HG03457 (cell line): Measurements from ENCODE around the gene ELAVL1.
A peak's percentile ranks its signal among the peaks of the same experiment; 100 is the strongest.
"Not testable (repeated sequence)": the region's sequence is repeated elsewhere in the genome, so short reads cannot be mapped to it uniquely, and the experiment has no call there.

Experiments used
- ATAC-seq: cut with Tn5 transposase; IDR thresholded peaks from one replicate; pipeline ENCODE4 v1.9.1; 2021; ENCODE audit warnings: moderate number of reproducible peaks; ENCODE audit not compliant: unreplicated experiment

ELAVL1 gene

DNA sequence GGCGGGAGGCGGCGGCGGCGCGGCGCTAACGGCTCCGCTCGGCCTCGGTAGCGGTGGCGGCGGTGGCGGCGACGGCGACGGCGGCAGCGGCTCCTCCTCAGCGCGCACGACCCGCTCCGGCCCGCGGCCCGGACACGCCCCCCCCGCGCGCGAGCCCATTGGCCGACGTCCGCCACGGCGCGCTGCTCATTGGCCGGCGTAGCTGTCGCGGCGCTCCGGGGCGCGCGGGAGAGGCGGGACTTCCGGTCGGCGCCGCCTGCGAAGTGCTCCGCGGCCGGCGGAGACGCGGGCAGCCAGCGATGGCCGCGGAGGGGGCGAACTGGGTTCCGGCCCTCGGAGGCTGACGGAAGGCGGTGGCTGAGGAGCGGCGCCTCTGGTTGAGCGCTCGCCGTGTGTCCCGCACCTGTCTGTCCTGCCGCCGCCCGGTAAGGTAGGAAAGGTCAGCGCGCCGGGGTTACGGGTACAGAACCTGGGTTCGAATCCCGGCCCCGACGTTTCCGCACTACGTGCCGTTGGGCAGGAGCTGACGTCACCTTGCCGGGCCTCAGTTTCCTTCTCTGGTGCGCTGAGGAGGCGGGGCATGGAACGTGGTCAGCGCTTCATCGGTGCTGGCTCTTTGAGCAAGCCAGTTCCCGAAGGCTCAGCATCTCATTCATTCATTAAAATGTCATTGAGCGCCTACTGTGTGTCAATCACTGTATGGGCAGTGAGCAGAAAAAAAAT lies at the start of gene ELAVL1:
TSS of gene ELAVL1 (minus strand) at position 108 of the 723 bp plus-strand sequence. CDS start 13,826 bp downstream, outside the sequence.
- ATAC-seq: peak; percentile 67

GRCh38 chr19:8054169-8054568 lies 48.7 kb upstream of the ELAVL1 start:
- ATAC-seq: no peak

DNA sequence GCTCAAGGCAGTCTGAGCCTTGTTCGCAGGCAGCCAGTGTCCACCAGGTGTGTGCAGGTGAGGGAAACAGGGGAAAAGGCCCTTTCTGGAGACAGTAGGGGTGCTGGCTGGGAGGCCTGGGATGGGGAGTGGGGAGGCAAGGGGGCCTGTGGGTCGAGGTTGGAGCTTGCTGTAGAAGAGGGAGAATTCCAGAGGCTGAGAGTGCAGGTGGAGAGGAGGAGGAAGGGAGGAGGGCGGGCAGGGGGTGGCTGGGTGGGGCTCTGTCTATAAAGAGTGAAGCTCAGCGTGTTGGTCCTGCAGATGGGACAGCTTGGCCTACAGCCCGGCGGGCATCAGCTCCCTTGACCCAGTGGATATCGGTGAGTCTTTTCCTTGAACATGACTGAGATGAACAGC lies 47.0 kb upstream of the ELAVL1 start, which contains the start of gene CCL25:
TSS of gene CCL25 (plus strand) at position 297 of the 396 bp plus-strand sequence. CDS start 290 bp downstream, outside the sequence.
- no peak for ATAC-seq

DNA sequence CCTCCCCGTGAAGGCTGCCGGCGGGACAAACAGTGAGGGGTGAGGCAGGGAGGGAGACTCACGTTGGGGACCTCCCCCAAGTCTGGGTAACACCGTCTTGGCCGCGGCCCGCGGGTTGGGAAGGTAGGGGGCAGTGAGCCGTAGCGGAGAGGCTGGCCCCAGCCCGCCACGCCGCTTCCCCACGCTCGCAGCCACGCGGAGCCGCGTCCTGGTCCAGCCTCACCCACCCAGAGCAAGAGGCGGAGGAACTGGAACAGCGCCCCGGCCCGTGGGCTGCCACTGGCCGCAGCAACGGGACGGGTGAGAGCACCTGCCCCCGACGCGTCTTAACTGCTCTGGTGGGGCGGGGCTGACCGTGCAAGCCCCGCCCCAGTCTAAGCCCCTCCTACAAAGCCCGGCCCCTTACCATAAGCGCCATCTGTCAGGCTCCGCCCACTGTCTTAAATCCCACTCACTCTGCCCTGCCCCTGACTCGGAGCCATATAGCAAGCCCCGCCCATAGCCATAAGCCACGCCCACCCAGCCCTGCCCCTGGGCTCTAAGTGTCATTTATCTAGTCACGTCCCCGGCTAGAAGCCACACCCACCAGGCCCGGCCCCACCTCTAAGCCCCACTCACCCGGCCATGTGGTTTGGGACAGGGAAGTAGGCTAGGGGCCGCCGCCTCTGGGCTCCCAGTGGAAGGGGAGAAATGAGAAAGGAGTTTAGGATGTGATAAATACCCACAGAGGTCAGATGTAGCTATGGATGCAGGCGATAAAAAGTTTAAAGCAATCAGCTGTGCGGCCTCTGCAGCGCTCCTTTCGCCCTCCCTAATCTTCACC lies 45.0 kb upstream of the ELAVL1 start:
- peak; percentile 77 for ATAC-seq

DNA sequence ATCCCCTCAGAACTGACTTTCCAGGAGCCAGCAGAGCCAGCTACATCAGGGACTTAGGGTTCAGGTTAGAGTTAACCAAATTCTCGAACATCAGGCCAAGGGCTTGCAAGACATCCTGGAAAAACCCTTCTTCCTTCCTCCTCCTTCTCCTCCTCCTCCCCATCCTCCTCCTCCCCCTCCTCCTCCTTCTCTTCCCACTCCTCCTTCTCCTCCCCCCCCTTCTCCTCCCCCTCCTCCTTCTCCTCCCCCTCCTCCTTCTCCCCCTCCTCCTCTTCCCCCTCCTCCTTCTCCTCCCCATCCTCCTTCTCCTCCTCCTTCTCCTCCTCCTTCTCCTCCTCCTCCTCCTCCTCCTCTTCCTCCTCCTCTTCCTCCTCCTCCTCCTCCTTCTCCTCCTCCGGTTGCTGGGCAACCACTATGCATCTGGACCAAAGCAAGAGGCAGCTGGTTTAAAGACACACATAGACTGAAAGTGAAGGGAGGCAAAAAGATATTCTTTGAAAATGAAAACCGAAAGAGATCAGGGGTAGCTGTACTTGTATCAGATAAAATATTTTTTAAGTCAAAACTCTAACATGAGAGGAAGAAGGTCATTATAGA lies 41.2 kb upstream of the ELAVL1 start:
- no peak for ATAC-seq

DNA sequence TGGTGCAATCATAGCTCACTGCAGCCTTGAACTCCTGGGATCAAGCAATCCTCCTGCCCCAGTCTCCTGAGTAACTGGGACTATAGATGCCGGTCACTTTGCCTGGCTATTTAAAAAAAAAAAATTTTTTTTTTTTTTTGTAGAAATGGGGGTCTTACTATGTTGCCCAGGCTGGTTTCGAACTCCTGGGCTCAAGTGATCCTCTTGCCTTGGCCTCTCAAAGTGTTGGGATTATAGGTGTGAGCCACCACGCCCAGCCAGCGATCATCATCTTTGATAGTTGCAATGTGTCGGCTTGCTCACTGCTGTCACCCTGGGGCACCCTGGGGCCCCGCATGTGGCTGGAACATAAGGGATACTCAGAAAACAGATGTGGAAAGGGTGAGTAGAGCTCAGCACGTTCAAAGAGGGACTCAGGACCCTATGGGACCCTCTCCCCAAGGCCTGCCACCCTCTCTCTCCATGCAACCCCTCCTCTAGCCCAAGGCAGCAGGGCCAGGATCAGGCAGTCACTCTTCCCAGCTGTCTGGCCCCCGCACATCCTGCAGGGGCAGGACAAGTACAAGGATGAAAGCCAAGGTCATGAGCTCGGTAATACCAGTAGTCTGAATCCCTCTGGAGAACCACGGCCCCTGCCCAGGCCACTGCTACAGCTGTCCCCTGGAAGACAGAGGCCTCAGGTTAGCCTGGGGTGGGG lies 40.6 kb upstream of the ELAVL1 start:
- no peak for ATAC-seq

DNA sequence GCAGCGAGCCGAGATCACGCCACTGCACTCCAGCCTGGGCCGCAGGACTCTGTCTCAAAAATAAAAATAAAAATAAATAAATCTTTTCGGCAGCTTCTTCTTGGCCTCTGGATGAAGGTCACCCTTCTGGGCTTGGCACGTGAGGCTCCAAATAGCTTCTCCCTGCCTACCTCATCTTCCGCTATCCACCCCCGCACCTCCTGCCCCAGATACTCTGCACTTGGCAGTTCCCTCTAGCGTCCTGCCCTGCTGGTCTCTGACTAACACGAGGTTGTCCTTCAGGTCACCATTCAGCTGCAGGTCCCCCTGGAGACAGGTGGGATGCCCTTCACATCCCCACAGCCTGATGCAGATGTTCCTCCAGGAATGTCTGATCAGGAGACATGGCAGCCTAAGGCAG lies 38.6 kb upstream of the ELAVL1 start:
- no peak for ATAC-seq

- no peak for ATAC-seq
These were observed 37.5 kb upstream of the ELAVL1 start for GRCh38 chr19:8042900-8043299.

- no peak for ATAC-seq
These were observed 36.1 kb upstream of the ELAVL1 start for GRCh38 chr19:8041531-8041931.

- ATAC-seq: no peak
These were observed 33.8 kb upstream of the ELAVL1 start for GRCh38 chr19:8039231-8039630.

DNA sequence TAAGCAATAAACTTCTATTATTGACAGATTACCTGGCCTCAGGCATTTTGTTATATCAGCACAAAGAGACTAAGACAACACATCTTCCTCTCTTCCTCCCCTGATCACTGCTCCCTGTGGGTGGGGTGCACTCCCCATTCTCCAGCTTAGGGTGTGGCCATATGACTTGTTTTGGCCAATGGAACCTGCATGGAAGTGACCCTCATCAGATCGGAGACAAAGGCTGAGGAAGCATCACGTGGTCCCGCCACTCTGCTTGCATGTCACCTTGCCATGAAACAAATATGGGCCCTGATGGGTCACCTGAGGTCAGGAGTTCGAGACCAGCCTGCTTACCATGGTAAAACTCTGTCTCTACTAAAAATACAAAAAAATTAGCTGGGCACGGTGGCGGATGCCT lies 33.4 kb upstream of the ELAVL1 start:
- ATAC-seq: no peak

DNA sequence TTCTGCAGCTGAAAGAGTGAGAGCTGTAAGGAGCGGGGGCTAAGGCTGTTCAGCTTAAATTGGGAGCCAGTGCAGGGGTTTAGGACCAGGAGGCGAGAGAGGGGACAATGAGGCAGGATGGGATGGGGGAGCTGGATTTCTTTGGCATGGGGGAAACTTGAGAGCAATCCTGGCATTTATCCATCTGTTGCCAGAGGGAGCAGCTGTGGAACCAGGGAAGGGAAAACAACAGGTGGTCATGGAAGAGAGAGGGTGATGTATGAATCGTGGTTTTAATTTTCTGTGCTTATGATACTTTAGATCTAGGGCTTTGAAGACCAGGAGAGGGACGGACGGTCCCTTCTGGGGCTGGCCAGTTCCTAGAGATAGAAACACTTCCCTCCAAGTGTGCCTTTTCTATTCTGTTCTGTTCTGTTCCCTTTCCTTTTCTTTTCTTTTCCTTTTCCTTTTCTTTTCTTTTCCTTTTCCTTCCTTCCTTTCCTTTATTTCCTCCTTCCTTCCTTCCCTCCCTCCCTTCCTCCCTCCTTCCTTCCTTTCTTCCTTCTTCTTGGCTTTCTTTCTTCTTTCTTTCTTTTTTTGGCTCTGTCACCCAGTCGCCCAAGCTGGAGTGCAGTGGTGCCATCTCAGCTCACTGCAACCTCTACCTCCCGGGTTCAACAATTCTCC lies 31.1 kb upstream of the ELAVL1 start:
- ATAC-seq: no peak

GRCh38 chr19:8034178-8034525 lies 28.7 kb upstream of the ELAVL1 start:
- no peak for ATAC-seq

DNA sequence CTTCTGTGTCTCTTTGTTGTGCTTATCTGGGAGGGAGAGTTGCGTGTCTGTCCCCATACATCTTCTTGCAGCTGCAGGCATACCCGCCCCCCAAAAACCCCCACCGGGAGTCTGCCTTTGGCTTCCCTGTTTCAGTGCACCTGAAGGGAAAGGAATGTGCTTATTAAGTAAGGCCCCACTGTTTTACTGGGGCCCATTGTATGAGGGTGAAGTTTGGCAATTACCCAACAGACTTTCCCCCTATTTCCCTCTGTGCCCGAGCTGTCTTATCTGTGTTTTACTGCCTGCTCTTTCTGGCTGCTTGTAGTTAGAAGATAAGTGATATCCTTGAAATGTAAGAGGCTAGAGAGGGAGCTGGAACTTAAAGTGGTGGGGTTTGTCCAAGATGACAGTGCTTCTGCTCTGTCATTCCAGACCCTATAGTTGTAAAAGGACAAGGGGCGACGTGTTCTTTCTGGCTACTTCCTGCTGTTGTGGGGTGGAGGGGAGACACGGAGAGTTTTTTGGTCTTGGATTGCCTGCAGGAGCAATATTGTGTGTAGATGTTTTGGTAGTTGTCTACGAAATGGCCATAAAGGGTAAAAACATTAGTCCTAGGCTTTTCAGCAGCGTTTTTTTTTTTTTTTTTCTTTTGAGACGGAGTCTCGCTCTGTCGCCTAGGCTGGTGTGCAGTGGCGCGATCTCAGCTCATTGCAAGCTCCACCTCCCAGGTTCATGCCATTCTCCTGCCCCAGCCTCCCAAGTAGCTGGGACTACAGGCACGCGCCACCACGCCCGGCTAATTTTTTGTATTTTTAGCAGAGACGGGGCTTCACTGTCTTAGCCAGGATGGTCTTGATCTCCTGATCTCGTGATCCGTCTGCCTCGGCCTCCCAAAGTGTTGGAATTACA lies 28.1 kb upstream of the ELAVL1 start:
- ATAC-seq: not testable (repeated sequence)

DNA sequence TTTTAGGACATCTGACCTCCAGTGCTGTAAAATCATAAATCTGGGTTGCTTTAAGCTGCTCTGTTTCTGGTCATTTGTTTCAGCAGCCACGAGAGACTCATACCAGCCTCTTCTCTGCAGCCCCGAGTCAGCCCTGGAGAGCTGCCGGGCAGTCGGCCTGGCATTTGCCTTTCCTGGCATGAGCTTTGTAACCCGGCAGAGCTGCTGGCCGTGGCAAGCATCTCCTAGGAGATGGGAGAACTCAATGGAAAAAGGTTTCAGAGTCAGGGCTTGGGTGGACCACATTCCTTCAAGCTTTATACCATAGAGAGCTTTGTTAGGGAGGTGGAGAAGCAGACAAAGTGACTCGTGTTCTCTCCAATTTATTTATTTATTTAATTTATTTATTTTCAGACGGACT lies 25.5 kb upstream of the ELAVL1 start:
- no peak for ATAC-seq

GRCh38 chr19:8028951-8029491 lies 23.6 kb upstream of the ELAVL1 start:
- ATAC-seq: no peak

GRCh38 chr19:8025316-8025715 lies 19.9 kb upstream of the ELAVL1 start:
- ATAC-seq: no peak

DNA sequence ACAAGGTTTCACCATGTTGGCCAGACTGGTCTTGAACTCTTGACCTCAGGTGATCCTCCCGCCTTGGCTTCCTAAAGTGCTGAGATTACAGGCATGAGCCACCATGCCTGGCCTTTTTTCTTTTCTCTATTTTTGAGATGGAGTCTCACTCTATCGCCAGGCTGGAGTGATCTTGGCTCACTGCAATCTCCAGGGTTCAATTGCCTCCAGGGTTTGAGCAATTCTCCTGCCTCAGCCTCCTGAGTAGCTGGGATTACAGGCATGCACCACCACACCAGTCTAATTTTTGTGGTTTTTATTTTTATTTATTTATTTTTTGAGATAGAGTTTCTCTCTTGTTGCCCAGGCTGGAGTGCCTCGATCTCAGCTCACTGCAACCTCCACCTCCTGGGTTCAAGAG lies 18.8 kb upstream of the ELAVL1 start:
- not testable (repeated sequence) for ATAC-seq

DNA sequence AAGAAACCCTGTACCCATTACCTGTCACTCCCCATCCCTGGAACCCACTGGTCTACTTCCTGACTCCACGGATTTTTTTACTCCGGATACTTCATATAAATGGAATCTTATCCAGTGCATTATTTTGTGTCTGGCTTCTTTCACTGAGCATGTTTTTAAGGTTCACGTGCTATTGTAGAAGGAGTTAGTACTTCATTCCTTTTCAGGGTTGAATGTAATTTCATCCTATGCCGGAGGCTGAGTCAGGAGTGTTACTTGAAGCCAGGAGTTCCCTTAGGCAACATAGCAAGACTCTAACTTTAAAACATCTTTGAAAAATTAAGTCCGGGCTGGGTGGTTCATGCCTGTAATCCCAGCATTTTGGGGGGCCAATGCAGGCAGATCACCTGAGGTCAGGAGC lies 17.9 kb upstream of the ELAVL1 start:
- no peak for ATAC-seq
